HepG2 (cell line): ENCODE data around the gene LEPROT. TPM values are rescaled to one million over a fixed set of nuclear protein-coding genes. Genes with fewer than 3 reads are reported as not detected.

ENCODE experiments used
- ARHGAP35 ChIP-seq: sonication (generic); formaldehyde crosslinking; IDR thresholded peaks from 2 replicates; pipeline ENCODE4 v1.9.0; 2022; ENCODE audit warnings: mild to moderate bottlenecking, inconsistent platforms, moderate library complexity, missing genetic modification reagents, borderline replicate concordance
- CBX2 ChIP-seq, 2 experiments: fragments of 200-600 bp in 1 of 2; sonication (generic); formaldehyde crosslinking in 1 of 2; IDR thresholded peaks; 2 replicates each; pipeline versions ENCODE4 v1.7.0 to v1.8.1; 2018 to 2022; ENCODE audit warnings: low read depth in 2 of 2, low read length in 1 of 2, mild to moderate bottlenecking in 1 of 2, missing genetic modification reagents in 1 of 2
- DMAP1 ChIP-seq: IDR thresholded peaks from 2 replicates; pipeline ENCODE4 v1.6.1; 2016
- ELK4 ChIP-seq: sonication (generic); formaldehyde crosslinking; IDR thresholded peaks from 2 replicates; pipeline ENCODE4 v1.9.0; 2021; ENCODE audit warnings: missing genetic modification reagents, borderline replicate concordance
- JUNB ChIP-seq: sonication (generic); formaldehyde crosslinking; IDR thresholded peaks from 2 replicates; pipeline ENCODE4 v1.8.0; 2022; ENCODE audit warnings: missing genetic modification reagents, mild to moderate bottlenecking, borderline replicate concordance
- MED13 ChIP-seq: sonication (generic); formaldehyde crosslinking; IDR thresholded peaks from 2 replicates; pipeline ENCODE4 v1.5.0; 2020; ENCODE audit warnings: missing genetic modification reagents
- NRL ChIP-seq: sonication (generic); formaldehyde crosslinking; IDR thresholded peaks from 2 replicates; pipeline ENCODE4 v1.5.0; 2020; ENCODE audit warnings: missing genetic modification reagents, mild to moderate bottlenecking, moderate library complexity, borderline replicate concordance
- PBX2 ChIP-seq: IDR thresholded peaks from 2 replicates; pipeline ENCODE4 v1.6.1; 2016; ENCODE audit warnings: control low read depth
- PHF21A ChIP-seq: sonication (generic); formaldehyde crosslinking; IDR thresholded peaks from 2 replicates; pipeline ENCODE4 v1.5.0; 2020; ENCODE audit warnings: mild to moderate bottlenecking, missing genetic modification reagents
- PITX1 ChIP-seq: sonication (generic); formaldehyde crosslinking; IDR thresholded peaks from 2 replicates; pipeline ENCODE4 v1.5.1; 2020; ENCODE audit warnings: mild to moderate bottlenecking, missing genetic modification reagents
- RNF219 ChIP-seq: sonication (generic); formaldehyde crosslinking; IDR thresholded peaks from 2 replicates; pipeline ENCODE4 v1.5.0; 2020; ENCODE audit warnings: mild to moderate bottlenecking, missing genetic modification reagents
- TCF7L2 ChIP-seq: IDR thresholded peaks from 2 replicates; pipeline ENCODE4 v1.6.1; 2011; ENCODE audit warnings: mild to moderate bottlenecking, low read depth, low read length, moderate library complexity
- TGIF2 ChIP-seq: IDR thresholded peaks from 2 replicates; pipeline ENCODE4 v1.6.1; 2016; ENCODE audit warnings: control low read depth, missing compliant biosample characterization
- THAP7 ChIP-seq: sonication (generic); formaldehyde crosslinking; IDR thresholded peaks from 2 replicates; pipeline ENCODE4 v1.8.1; 2023; ENCODE audit warnings: mild to moderate bottlenecking, missing genetic modification reagents
- THRA ChIP-seq: sonication (generic); formaldehyde crosslinking; IDR thresholded peaks from 2 replicates; pipeline ENCODE4 v1.4.0; 2020; ENCODE audit warnings: missing genetic modification reagents, borderline replicate concordance
- ZBTB33 ChIP-seq: sonication (generic); formaldehyde crosslinking; IDR thresholded peaks from 2 replicates; pipeline ENCODE4 v1.4.0; 2020; ENCODE audit warnings: missing genetic modification reagents
- ZKSCAN8 ChIP-seq: IDR thresholded peaks from 2 replicates; pipeline ENCODE4 v1.6.1; 2016; ENCODE audit warnings: borderline replicate concordance, missing genetic modification reagents, missing compliant biosample characterization
- ZNF616 ChIP-seq: sonication (generic); formaldehyde crosslinking; IDR thresholded peaks from 2 replicates; pipeline ENCODE4 v1.5.0; 2020; ENCODE audit warnings: low read depth, mild to moderate bottlenecking, missing genetic modification reagents
- polyA plus RNA-seq, 8 experiments: library from polyadenylated mRNA; depleted of rRNA in 3 of 8; stranded (reverse) in 7 of 8; unstranded in 1 of 8; fragments of >200 nt; fragmentation: Illumina TruSeq in 4 of 8; extraction: Trizol in 4 of 8; gene quantifications; 2 replicates each; pipeline versions ENCODE4 v1.2.1 to v1.2.3, GENCODE V29; 2011 to 2016; ENCODE audit warnings: low read depth in 4 of 8, missing spikeins in 1 of 8, mixed read lengths in 1 of 8; ENCODE audit not compliant: insufficient read depth in 1 of 8
- total RNA-seq, 5 experiments: library from RNA; depleted of rRNA; stranded (reverse); fragments of >200 nt; fragmentation: Illumina TruSeq; extraction: Trizol; gene quantifications; 2 replicates each; pipeline ENCODE4 v1.2.3, GENCODE V29; 2016; ENCODE audit warnings: low read depth in 1 of 5

Gene LEPROT
- total and polyA plus RNA-seq, 2 of the 13 experiments (the other 11 are each of a cell fraction or from before 2014, with no cell fraction given) = 36.8 to 51.4 TPM

- TF ChIP-seq NRL (CRISPR knock-in tag) (peak; percentile 70; the same call in 1 of the 2 replicates), THRA (CRISPR knock-in tag) (no peak), ZKSCAN8 (no peak), CBX2 (IDR thresholded peaks at IDR 0.05; ENCODE audit: low read depth, low read length) (no peak), CBX2 (CRISPR knock-in tag; IDR thresholded peaks at IDR 0.05; ENCODE audit: low read depth) (no peak), THAP7 (CRISPR knock-in tag) (no peak), PBX2 (CRISPR knock-in tag) (no peak), TGIF2 (CRISPR knock-in tag) (peak; percentile 43; the same call in 1 of the 2 replicates), TCF7L2 (no peak), JUNB (CRISPR knock-in tag) (no peak), ELK4 (CRISPR knock-in tag) (no peak), RNF219 (CRISPR knock-in tag) (no peak), PITX1 (peak; percentile 75; the same call in 1 of the 2 replicates), MED13 (CRISPR knock-in tag) (no peak), DMAP1 (no peak), ARHGAP35 (CRISPR knock-in tag) (peak; percentile 38; the same call in 1 of the 2 replicates), ZNF616 (CRISPR knock-in tag) (no peak), ZBTB33 (CRISPR knock-in tag) (no peak), PHF21A (CRISPR knock-in tag) (0 out of 2 replicates have a peak, but pooled peaks have one; percentile 36)
Observed at GRCh38 chr1:65419681-65420589, 533 bp upstream of the LEPROT start (continued).
